ENCODE measurements around the gene PSMD9.

GRCh38 chr12:121889274-121889624 is 659 bp downstream of the PSMD9 start:
- no peak for TF ChIP-seq CTCF (conservative IDR thresholded peaks at IDR 0.05; ENCODE audit: low read depth, low read length)
- no peak for TF ChIP-seq EZH2 (IDR thresholded peaks at IDR 0.05; ENCODE audit: borderline replicate concordance, low read depth, low read length, poor library complexity, severe bottlenecking)
